Measurements from ENCODE around the gene DSTYK.

The DSTYK gene

DNA sequence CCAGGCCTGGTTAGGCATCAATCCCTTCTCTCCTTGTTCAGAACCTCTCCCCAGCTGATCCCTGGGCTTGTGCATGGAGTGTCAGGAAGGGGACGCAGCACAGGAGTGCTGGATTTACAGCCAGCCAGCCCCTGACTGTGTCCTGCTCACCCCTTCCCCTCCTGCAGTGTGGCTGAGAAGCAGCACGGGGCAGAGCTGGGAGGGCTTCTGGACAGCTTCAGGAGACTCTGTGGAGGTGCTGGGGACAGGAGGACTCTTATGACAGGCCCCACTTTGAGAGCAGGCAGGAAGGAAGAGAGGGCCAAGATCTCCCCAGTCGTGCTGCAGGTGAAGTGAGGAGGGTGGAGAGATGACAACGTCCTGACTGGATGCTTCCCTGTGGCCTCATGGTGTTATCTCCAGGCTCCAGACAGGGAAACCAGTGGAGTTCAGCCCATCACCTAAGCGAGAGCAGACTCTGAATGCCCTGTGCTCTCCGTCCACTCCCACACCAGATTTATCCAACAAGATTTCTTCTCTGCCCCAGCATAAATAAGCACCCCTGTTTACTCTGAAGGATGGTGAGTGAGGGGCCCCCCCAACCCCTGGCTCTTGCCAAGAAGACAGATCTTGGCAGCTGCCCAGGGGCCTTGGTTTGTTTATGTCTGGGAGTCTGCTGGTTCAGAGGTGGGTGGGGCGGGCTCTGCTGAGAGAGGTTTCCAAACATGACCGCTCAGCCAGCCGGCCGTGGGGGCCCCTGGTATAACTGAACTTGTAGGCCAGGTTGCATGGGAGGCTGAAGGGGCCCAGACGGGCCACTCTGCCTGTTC is 37.5 kb upstream of the DSTYK start:
- TF ChIP-seq, protein P1, sequence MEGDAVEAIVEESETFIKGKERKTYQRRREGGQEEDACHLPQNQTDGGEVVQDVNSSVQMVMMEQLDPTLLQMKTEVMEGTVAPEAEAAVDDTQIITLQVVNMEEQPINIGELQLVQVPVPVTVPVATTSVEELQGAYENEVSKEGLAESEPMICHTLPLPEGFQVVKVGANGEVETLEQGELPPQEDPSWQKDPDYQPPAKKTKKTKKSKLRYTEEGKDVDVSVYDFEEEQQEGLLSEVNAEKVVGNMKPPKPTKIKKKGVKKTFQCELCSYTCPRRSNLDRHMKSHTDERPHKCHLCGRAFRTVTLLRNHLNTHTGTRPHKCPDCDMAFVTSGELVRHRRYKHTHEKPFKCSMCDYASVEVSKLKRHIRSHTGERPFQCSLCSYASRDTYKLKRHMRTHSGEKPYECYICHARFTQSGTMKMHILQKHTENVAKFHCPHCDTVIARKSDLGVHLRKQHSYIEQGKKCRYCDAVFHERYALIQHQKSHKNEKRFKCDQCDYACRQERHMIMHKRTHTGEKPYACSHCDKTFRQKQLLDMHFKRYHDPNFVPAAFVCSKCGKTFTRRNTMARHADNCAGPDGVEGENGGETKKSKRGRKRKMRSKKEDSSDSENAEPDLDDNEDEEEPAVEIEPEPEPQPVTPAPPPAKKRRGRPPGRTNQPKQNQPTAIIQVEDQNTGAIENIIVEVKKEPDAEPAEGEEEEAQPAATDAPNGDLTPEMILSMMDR (IDR thresholded peaks at IDR 0.05; ENCODE audit: borderline replicate concordance, control extremely low read depth, extremely low read depth, insufficient read depth, missing control alignments), result no peak
- in situ Hi-C loops (cut with MboI; ENCODE audit: low sequenced_read_pairs, unreplicated experiment), result no loop called here
- no peak for DNase-seq (ENCODE audit: low spot score)

DNA sequence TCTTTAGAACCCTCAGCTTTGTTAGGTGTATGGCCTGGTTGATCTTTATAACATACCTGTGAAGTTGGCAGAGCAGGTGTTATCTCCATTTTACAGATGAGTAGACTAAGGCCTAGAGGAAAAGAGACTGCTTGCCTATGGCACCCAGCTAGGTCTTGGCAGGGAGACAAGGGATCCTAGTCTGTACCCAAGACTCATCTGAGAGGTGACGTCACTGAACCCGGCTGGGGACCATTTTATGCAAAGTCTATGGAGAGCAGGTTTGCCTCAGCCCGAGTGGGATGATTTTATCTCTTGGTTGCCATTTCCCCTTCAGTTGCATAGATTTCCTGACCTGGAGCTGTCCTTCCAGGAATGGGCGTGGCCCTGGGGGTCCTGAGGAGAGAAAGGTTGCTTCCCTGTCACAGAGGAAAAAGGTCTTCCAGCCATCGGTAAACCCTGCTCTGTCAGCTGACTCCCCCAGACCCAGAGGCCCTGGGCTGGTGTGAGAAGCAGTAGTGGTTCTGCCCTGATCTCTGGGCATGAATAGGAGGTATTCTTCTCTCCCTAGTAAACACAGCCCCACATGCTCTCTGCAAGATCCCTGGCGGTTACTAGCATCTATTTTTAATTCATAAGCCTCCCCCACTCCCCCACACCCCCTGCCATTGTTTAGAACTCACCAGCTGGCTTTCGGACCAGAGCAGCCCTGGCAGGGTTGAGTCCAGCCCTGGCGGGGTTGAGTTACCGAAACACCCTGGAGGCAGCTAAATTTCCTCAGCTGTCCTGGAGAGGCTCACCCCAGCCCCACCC is 35.8 kb upstream of the DSTYK start:
- in situ Hi-C loops (cut with MboI; ENCODE audit: low sequenced_read_pairs, unreplicated experiment), result no loop called here

DNA sequence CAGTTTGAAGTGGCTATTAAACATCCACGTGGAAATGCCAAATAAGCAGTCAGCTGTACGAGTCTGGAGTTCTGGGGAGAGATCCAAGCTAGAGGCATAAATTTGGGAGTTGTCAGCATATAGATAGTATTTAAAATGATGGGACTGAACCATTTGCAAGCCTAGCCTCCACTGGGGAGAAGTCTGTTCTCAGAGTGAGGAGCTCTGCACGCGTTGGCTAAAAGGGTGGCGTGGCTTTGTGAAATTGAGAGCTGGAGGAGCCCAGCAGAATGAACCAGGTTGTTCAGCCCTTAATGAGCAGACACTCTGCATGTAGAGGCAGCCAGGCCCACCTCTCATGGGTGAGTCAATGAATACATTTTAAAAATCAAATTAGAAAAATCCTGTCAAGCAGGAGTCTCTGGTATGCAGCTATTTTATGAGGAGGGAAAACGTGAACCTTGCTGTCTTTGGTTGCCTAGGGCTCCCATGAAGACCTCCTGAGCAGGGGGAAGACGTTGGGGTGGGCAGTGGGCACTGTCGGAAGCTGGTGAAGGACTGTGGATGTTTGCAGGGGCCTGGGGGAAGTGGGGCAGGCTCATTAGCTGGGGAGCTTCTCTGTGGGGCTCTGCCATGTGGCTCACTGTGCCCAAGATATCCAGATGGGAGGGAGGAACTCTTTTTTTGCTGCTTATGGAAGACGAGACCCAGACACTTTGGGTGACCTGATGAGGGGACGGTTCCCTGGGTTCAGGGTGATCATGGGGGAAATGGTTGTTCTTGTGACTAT is 35.0 kb upstream of the DSTYK start:
- no peak for DNase-seq (ENCODE audit: low spot score)
- TF ChIP-seq, protein P1 (IDR thresholded peaks at IDR 0.05; ENCODE audit: borderline replicate concordance, control extremely low read depth, extremely low read depth, insufficient read depth, missing control alignments), result no peak
- in situ Hi-C loops (cut with MboI; ENCODE audit: low sequenced_read_pairs, unreplicated experiment), result no loop called here

More for the DNA sequence above, 35.8 kb upstream of the DSTYK start:
- TF ChIP-seq, protein P1 (IDR thresholded peaks at IDR 0.05; ENCODE audit: borderline replicate concordance, control extremely low read depth, extremely low read depth, insufficient read depth, missing control alignments), result no peak
- DNase-seq (ENCODE audit: low spot score), result no peak

GRCh38 chr1:205245096-205245495 is 33.6 kb upstream of the DSTYK start:
- in situ Hi-C loops (cut with MboI; ENCODE audit: low sequenced_read_pairs, unreplicated experiment), result no loop called here
- no peak for DNase-seq (ENCODE audit: low spot score)
- TF ChIP-seq, protein P1 (IDR thresholded peaks at IDR 0.05; ENCODE audit: borderline replicate concordance, control extremely low read depth, extremely low read depth, insufficient read depth, missing control alignments), result no peak

- in situ Hi-C loops (cut with MboI; ENCODE audit: low sequenced_read_pairs, unreplicated experiment), result no loop called here
- no peak for DNase-seq (ENCODE audit: low spot score)
- TF ChIP-seq, protein P1 (IDR thresholded peaks at IDR 0.05; ENCODE audit: borderline replicate concordance, control extremely low read depth, extremely low read depth, insufficient read depth, missing control alignments), result no peak
These were observed 32.9 kb upstream of the DSTYK start for GRCh38 chr1:205244384-205244783.
